Activated CD4-positive, alpha-beta memory T cell treated with anti-CD3 and anti-CD28 coated beads, Interleukin-2, amount 10 ng/mL, durations not matched to agents 7 days and 5 days (primary cell): ENCODE measurements around the gene VMAC. TPM values are rescaled to one million over a fixed set of nuclear protein-coding genes. Genes with fewer than 3 reads are reported as not detected.
A peak's percentile ranks its signal among the peaks of the same experiment; 100 is the strongest.

Experiments
- CTCF ChIA-PET: fragments of 350-600 bp; sonication (Branson Sonifier 250); formaldehyde crosslinking; loops from one replicate; lab custom pipeline; 2021; ENCODE audit warnings: antibody characterized with exemption, inconsistent platforms; lab: Charles Lee
- POLR2A ChIA-PET: fragments of 350-600 bp; sonication (Branson Sonifier 250); formaldehyde crosslinking; loops from one replicate; lab custom pipeline; 2021; ENCODE audit warnings: antibody characterized with exemption; lab: Charles Lee
- DNase-seq: peaks from one replicate; pipeline ENCODE4 v3.0.0-alpha.2; 2020
- H3K27ac Mint-ChIP-seq: one replicate; pipeline ENCODE4 v1.8.0; 2021; ENCODE audit warnings: mild to moderate bottlenecking, mixed read lengths
- H3K27me3 Mint-ChIP-seq: one replicate; pipeline ENCODE4 v1.8.0; 2021; ENCODE audit warnings: mixed read lengths
- H3K36me3 Mint-ChIP-seq: one replicate; pipeline ENCODE4 v1.8.0; 2021; ENCODE audit warnings: low read depth, mixed read lengths
- H3K4me1 Mint-ChIP-seq: one replicate; pipeline ENCODE4 v1.8.0; 2021; ENCODE audit warnings: mixed read lengths
- H3K4me3 Mint-ChIP-seq: one replicate; pipeline ENCODE4 v1.8.0; 2021; ENCODE audit warnings: mild to moderate bottlenecking, mixed read lengths
- H3K9me3 Mint-ChIP-seq: one replicate; pipeline ENCODE4 v1.8.0; 2021; ENCODE audit warnings: mixed read lengths
- total RNA-seq, 2 experiments: library from RNA; stranded (reverse); gene quantifications; one replicate each; pipeline ENCODE4 v1.2.3, GENCODE V29; 2021

Gene VMAC
- total RNA-seq, 2 experiments from 2014 or later: 7.6 to 7.9 TPM

GRCh38 chr19:5957170-5957569, 52.5 kb downstream of the VMAC start:
- peaks cover 82% of the 10 kb centered on the region for H3K4me1 Mint-ChIP-seq
- H3K36me3 Mint-ChIP-seq: peaks cover 24% of the 10 kb centered on the region
- no peaks in the 10 kb centered on the region for H3K27me3 Mint-ChIP-seq
- H3K4me3 Mint-ChIP-seq: no peak overlapping the region
- H3K9me3 Mint-ChIP-seq: no peaks in the 10 kb centered on the region
- ChIA-PET CTCF (interaction anchor here (2.7 kb wide), 1 partner anchor 10 kb away, joined by 20 read pairs; no protein-coding TSS in a partner anchor), POLR2A (no interaction called here)
- H3K27ac Mint-ChIP-seq: no peak overlapping the region
- DNase-seq: no peak

GRCh38 chr19:5958074-5958850, 53.6 kb downstream of the VMAC start:
- Mint-ChIP-seq H3K27me3 (no peaks in the 10 kb centered on the region), H3K9me3 (no peaks in the 10 kb centered on the region), H3K4me3 (no peak overlapping the region), H3K27ac (peak overlapping the region; percentile 70), H3K36me3 (peaks cover 15% of the 10 kb centered on the region), H3K4me1 (peaks cover 82% of the 10 kb centered on the region)
- no peak for DNase-seq
- CTCF ChIA-PET: interaction anchor here (2.7 kb wide), 1 partner anchor 9 kb away, joined by 20 read pairs; no protein-coding TSS in a partner anchor
- POLR2A ChIA-PET: interaction anchor here (1.1 kb wide), 1 partner anchor 9 kb away, joined by 3 read pairs; no protein-coding TSS in a partner anchor

- Mint-ChIP-seq H3K36me3 (peaks cover 13% of the 10 kb centered on the region), H3K4me3 (no peak overlapping the region), H3K27ac (no peak overlapping the region), H3K4me1 (peaks cover 80% of the 10 kb centered on the region), H3K9me3 (no peaks in the 10 kb centered on the region), H3K27me3 (no peaks in the 10 kb centered on the region)
- DNase-seq: no peak
- CTCF ChIA-PET: no interaction called here
- POLR2A ChIA-PET: no interaction called here
Observed at GRCh38 chr19:5958851-5959122, 54.1 kb downstream of the VMAC start.

GRCh38 chr19:5959260-5960004, 54.8 kb downstream of the VMAC start:
- POLR2A ChIA-PET: no interaction called here
- H3K27ac Mint-ChIP-seq: no peak overlapping the region
- peaks cover 13% of the 10 kb centered on the region for H3K36me3 Mint-ChIP-seq

More at GRCh38 chr19:5959260-5960004, 54.8 kb downstream of the VMAC start:
- H3K27me3 Mint-ChIP-seq: no peaks in the 10 kb centered on the region
- H3K9me3 Mint-ChIP-seq: no peaks in the 10 kb centered on the region
- peaks cover 79% of the 10 kb centered on the region for H3K4me1 Mint-ChIP-seq
- H3K4me3 Mint-ChIP-seq: no peak overlapping the region
- DNase-seq: no peak
- CTCF ChIA-PET: no interaction called here

Other genes starting within 250 kb of the VMAC start
- 10 to 100 TPM; 38.7 to 39.5 TPM for gene MICOS13, start 224.4 kb upstream of the VMAC start, total RNA-seq
- 1 to 10 TPM; 2.5 to 3.2 TPM for gene HSD11B1L, start 223.8 kb upstream of the VMAC start, total RNA-seq
- gene RPL36, start 214.6 kb upstream of the VMAC start, total RNA-seq: 1,000 to 10,000 TPM; 1,036 to 1,058 TPM
- 100 to 1,000 TPM in 1 of 2 experiments, 10 to 100 TPM in 1; 98.7 to 106 TPM for gene LONP1, start 184.7 kb upstream of the VMAC start, total RNA-seq
- gene CATSPERD, start 184.2 kb upstream of the VMAC start, total RNA-seq: not detected
- gene PRR22, start 120.1 kb upstream of the VMAC start, total RNA-seq: 1 to 10 TPM; 2.3 to 2.4 TPM
- 10 to 100 TPM; 38.3 to 42.1 TPM for gene DUS3L, start 113.7 kb upstream of the VMAC start, total RNA-seq
- under 1 TPM; 0.20 to 0.43 TPM for gene NRTN, start 99.8 kb upstream of the VMAC start, total RNA-seq
- gene FUT6, start 65.2 kb upstream of the VMAC start, total RNA-seq: not detected
- not detected for gene FUT3, start 53.4 kb upstream of the VMAC start, total RNA-seq
- under 1 TPM in 1 of 2 experiments, not detected in 1; 0.23 TPM for gene FUT5, start 34.3 kb upstream of the VMAC start, total RNA-seq
- 100 to 1,000 TPM; 217 to 220 TPM for gene NDUFA11, start 1.1 kb upstream of the VMAC start, total RNA-seq
- gene CAPS, start 9.4 kb downstream of the VMAC start, total RNA-seq: 10 to 100 TPM; 11.8 to 12.5 TPM
- gene RANBP3, start 73.3 kb downstream of the VMAC start, total RNA-seq: 10 to 100 TPM; 78.1 to 85.1 TPM
- gene RFX2, start 205.6 kb downstream of the VMAC start, total RNA-seq: 10 to 100 TPM in 1 of 2 experiments, 1 to 10 TPM in 1; 9.0 to 10.4 TPM
- under 1 TPM in 1 of 2 experiments, not detected in 1; 0.33 TPM for gene ACSBG2, start 230.8 kb downstream of the VMAC start, total RNA-seq